Activated naive CD4-positive, alpha-beta T cell treated with Interleukin-2 at 50 U/mL for 16 hours (primary cell): ENCODE measurements around the gene KCNJ6.
"Not testable (repeated sequence)": the region's sequence is repeated elsewhere in the genome, so short reads cannot be mapped to it uniquely, and the experiment has no call there.

Experiments
- DNase-seq: peaks from one replicate; pipeline ENCODE4 v3.0.0-alpha.2; 2020

Gene KCNJ6

GRCh38 chr21:37765221-37765900, 150.9 kb downstream of the KCNJ6 start:
- DNase-seq = no peak

DNA sequence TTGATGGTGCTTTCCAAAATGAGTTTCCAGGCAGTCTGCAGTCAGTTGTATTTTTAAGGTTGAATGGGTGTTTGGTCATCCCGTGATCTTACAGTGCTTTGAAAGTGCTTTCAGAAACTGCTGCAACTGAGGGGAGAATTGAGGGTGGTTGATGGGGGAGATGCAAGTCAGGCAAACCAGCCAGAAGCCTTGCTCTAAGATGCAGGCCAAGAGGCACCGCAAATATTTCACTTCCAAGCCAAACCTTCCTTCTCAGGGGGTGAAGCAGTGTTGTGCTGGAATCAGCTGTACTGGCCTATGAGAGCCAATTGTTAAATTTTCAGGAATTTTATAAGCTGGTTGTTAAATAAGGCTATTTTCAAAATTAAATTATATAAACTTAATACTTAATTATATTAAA, 151.6 kb downstream of the KCNJ6 start:
- DNase-seq = no peak

GRCh38 chr21:37763298-37763697, 153.0 kb downstream of the KCNJ6 start:
- no peak for DNase-seq

- DNase-seq = no peak
Measured at GRCh38 chr21:37762606-37763005, 153.7 kb downstream of the KCNJ6 start.

- not testable (repeated sequence) for DNase-seq
Measured at GRCh38 chr21:37761406-37761805, 154.9 kb downstream of the KCNJ6 start.

- DNase-seq = no peak
Measured at GRCh38 chr21:37759777-37760176, 156.5 kb downstream of the KCNJ6 start.

- DNase-seq = no peak
Measured at GRCh38 chr21:37758982-37759381, 157.3 kb downstream of the KCNJ6 start.

GRCh38 chr21:37757606-37758376, 158.5 kb downstream of the KCNJ6 start:
- no peak for DNase-seq

- no peak for DNase-seq
Measured at GRCh38 chr21:37753122-37753599, 163.1 kb downstream of the KCNJ6 start.

- no peak for DNase-seq
Measured at GRCh38 chr21:37751268-37751975, 164.8 kb downstream of the KCNJ6 start.

DNA sequence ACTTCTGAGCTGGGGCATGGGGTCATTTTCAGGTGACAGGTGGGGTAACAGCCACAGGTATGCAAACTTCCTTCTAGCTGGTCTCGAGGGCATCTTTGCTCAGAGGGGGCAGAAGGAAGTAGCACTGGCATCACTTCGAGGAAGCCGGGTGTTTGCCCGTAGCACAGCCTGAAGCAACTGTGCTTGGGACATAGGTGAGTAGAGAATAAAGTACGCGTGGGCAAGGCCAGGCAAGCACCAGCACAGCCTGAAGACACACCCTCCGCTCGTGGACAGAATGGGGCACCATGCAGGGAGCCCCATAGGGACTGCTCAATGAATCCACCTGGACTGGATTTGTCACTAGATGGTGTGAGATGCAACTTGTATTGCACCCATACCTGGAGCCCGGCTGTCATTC, 167.1 kb downstream of the KCNJ6 start:
- no peak for DNase-seq

GRCh38 chr21:37748351-37748750, 167.9 kb downstream of the KCNJ6 start:
- no peak for DNase-seq

- no peak for DNase-seq
Measured at GRCh38 chr21:37746849-37747248, 169.4 kb downstream of the KCNJ6 start.

- no peak for DNase-seq
Measured at GRCh38 chr21:37744551-37744950, 171.7 kb downstream of the KCNJ6 start.

DNA sequence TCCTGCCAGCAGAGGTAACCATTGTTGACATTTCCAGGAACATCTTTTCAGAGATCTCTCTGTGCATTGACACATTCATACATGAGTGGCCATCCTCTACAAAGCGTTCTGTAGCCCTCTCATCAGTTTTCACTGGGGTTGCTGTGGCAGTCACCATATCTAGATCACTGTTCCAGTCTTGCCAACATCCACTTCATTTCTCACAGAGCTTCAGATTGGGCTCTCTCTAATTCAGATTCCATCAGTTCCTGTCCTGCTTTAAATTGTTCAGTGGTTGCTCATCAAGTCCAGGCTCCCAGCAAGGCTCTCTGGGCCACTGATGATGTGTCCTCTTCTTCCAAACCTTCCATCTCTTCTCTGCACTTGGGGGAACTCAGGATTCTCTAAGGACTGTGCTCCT, 173.7 kb downstream of the KCNJ6 start:
- DNase-seq = no peak

- DNase-seq = no peak
Measured at GRCh38 chr21:37742115-37742514, 174.1 kb downstream of the KCNJ6 start.

DNA sequence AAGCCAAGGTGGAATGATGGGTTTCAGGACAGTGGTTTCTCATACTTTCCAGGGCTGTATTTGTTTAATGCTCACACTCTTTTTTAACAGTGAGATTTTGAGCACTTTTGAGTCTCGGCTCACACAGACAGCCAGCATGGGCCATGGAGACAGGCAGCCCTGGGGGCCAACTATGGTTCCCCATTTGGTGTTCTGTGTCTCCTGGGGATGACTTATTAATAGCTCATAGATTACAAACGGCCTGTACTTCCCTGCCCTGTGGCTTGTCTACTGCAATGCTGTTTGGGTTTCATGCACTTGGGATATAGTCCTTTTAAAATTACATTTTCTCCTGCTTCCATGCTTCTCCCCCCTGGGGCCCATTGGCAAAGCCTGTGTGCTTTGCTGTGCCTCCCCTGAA, 178.3 kb downstream of the KCNJ6 start:
- no peak for DNase-seq

DNA sequence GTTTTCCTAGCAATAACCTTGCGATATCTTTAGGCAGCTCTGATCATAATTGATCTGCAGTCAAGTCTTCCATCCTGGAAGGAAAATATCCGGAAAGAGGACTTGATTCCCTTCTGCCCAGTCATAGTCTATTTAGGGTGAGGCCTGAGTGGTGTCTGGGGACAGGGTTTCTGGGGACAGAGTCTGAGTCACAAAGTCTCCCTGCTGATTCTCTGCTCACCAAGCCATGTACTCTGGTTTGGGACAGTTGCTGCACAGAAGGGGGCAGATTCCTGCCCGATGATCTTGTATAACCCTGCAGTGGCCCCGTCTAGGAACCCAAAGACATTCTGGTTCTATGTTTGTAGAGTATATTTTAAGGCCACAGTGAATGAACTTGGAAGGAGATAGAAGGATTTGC, 178.8 kb downstream of the KCNJ6 start:
- DNase-seq = no peak

DNA sequence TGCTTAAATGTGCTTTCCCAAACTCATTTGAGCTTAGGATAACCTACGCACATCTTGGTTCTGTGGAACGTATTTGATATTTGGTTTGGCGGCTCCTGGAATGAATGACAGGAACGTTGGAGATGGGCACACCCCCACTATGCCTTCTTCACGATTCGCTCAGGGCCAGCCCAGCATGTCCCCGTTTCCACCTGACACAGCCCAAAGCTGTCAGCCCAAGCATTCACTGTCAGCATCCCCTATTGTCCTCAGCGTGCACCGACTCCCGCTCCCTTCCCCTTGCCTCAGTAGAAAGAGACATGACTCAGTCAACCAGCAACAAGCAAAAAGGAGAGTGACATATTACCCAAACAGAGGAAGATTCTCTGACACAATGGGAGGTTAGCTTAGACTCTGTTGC, 181.4 kb downstream of the KCNJ6 start:
- DNase-seq = no peak

DNA sequence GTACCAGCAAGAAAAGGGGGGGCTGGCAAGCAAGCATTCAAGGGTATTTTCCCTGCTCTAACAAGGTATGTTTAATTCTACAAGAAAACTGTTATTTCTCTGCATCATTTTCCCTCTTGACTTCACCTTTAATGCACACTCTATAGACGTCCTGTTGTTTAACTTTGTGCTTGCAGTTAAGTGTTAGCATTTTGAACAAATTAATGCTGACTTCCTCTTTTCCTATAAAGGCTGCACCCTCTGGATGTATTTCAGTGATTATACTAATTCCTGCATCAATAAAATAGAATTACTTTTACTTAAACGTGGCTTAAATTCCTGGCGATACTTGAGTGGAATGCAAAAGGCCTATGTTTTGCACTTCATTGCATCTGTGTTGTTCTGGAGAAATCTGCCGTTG, 183.3 kb downstream of the KCNJ6 start:
- DNase-seq = no peak

DNA sequence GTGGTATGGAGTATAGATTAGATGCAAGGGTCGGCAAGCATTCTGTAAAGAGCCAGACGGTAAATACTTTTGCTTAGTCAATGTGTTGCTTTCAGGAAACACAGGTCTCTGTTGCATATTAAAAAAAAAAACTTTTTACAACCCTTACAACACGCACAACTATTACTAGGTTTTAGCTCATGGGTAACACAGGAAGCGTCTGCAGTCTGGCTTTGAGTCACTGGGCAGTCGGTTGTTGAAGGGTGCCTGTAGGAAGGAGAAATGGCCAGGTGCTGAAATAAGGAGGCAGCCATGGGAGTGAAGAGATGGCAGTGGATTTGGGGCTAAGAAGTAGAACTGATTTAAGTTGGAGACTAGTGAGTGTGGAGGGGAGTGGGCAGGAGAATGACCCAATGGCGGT, 192.1 kb downstream of the KCNJ6 start:
- DNase-seq = no peak

GRCh38 chr21:37717534-37717933, 198.7 kb downstream of the KCNJ6 start:
- no peak for DNase-seq

DNA sequence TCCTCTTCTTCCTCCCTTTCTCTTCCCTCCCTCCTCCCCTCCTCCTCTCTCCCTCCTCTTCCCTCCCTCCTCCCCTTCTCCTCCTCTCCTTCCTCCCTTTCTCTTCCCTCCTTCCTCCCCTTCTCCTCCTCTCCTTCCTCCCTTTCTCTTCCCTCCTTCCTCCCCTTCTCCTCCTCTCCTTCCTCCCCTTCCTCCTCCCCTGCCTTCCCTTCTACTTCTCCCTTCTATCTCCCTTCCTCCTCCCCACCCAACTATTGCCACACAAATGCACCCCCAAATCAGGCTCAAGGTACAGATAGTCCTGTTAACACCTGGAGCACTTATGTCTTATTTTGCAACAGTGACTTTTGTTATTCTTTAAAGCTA, 203.7 kb downstream of the KCNJ6 start:
- DNase-seq = not testable (repeated sequence)
